GM18951 (cell line): ENCODE data around the gene CWF19L2.

Experiments
- POLR2A ChIP-seq: IDR thresholded peaks from 4 replicates; pipeline ENCODE4 v1.6.1; 2011; ENCODE audit warnings: mild to moderate bottlenecking; ENCODE audit not compliant: insufficient read length, insufficient read depth; ENCODE audit errors: extremely low read depth
- in situ Hi-C: fragments of 300-500 bp; cut with MboI; formaldehyde crosslinking; loops from one replicate; pipeline ENCODE4 v1.12.0; 2022; ENCODE audit warnings: low sequenced_read_pairs, mixed read lengths, inconsistent platforms; ENCODE audit not compliant: unreplicated experiment

Gene CWF19L2

DNA sequence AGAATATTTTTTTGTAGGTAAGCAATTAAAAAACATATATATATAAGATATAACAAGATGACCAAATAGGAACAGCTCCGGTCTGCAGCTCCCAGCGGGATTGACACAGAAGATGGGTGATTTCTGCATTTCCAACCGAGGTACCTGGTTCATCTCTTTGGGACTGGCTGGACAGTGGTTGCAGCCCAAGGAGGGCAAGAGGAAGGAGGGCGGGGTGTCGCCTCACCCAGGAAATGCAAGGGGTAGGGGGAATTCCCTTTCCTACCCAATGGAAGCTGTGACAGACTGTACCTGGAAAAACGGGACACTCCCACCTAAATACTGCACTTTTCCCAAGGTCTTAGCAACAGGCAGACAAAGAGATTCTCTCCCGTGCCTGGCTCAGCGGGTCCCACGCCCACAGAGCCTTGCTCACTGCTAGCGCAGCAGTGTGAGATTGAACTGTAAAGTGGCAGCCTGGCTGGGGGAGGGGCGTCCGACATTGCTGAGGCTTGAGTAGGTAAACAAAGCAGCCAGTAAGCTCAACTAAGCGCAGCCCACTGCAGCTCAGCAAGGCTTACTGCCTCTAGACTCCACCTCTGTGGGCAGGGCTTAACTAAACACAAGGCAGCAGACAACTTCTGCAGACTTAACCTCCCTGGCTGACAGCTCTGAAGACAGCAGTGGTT is 163.8 kb downstream of the CWF19L2 start:
- no peak for TF ChIP-seq POLR2A
- in situ Hi-C loops = no loop called here

DNA sequence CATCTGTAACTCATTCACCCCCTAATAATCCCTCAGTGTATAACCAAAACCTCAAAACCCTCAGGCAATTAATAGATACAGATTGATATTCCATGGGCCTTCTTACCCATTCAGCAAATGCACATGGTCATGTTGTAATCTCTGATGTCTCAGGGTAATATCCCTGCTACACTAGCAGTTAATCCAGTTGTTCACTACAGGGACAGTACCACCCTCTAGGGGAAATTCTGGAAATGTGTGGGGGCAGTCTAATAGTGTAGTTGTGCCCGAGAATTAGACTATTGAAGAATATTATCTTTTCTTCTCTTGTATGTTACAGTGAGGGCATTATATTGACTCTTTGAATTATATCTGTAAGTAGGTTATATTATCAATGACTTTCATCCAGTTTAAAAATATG is 175.4 kb downstream of the CWF19L2 start:
- TF ChIP-seq POLR2A = no peak
- in situ Hi-C loops = no loop called here
